ENCODE measurements around the gene MED27. TPM values are rescaled to one million over a fixed set of nuclear protein-coding genes. Genes with fewer than 3 reads are reported as not detected.

The MED27 gene
- total and polyA plus RNA-seq, 7 donors, result 10.7 to 24.4 (median 14.2) TPM

DNA sequence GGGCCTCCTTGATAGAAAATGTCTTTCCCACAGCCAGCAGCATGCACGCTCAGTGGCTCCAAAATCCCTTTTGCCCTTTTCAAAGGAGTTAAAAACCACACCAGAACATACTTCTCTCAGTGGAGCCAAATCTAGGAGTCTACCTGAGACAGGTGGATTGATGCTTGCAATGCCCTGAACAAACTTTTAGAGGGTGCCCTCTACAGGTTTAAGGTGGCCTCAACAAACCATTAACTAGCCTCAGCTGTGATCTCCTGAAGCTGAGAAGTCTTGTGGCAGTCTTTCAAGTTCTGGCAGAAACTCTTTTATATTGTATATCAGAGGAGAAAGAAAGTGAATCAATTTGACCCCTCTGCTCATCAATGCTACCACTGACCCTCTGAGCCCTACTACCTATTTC lies 125.4 kb downstream of the MED27 start:
- TF ChIP-seq, protein P1, sequence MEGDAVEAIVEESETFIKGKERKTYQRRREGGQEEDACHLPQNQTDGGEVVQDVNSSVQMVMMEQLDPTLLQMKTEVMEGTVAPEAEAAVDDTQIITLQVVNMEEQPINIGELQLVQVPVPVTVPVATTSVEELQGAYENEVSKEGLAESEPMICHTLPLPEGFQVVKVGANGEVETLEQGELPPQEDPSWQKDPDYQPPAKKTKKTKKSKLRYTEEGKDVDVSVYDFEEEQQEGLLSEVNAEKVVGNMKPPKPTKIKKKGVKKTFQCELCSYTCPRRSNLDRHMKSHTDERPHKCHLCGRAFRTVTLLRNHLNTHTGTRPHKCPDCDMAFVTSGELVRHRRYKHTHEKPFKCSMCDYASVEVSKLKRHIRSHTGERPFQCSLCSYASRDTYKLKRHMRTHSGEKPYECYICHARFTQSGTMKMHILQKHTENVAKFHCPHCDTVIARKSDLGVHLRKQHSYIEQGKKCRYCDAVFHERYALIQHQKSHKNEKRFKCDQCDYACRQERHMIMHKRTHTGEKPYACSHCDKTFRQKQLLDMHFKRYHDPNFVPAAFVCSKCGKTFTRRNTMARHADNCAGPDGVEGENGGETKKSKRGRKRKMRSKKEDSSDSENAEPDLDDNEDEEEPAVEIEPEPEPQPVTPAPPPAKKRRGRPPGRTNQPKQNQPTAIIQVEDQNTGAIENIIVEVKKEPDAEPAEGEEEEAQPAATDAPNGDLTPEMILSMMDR (IDR thresholded peaks at IDR 0.05), result no peak
- H3K4me1 ChIP-seq, result peaks cover 12% of the 10 kb centered on the region
- no peak overlapping the region for H3K4me3 ChIP-seq
- no peaks in the 10 kb centered on the region for H3K36me3 ChIP-seq (ENCODE audit: insufficient read depth in 1 of 2, low read depth in 1 of 2)
- H3K27me3 ChIP-seq (ENCODE audit: insufficient read depth in 3 of 3, low read length in 2 of 3), result no peaks in the 10 kb centered on the region
- WGBS, 3 donors, result 98 to 100% (median 100%) methylated on average over 1 of the region's 1 CpG
- no peak for DNase-seq
- H3K9me3 ChIP-seq, result no peaks in the 10 kb centered on the region
- intact Hi-C loops (cut with DNase I), result no loop called here
- H3K27ac ChIP-seq, result no peak overlapping the region
- no peak for ATAC-seq

DNA sequence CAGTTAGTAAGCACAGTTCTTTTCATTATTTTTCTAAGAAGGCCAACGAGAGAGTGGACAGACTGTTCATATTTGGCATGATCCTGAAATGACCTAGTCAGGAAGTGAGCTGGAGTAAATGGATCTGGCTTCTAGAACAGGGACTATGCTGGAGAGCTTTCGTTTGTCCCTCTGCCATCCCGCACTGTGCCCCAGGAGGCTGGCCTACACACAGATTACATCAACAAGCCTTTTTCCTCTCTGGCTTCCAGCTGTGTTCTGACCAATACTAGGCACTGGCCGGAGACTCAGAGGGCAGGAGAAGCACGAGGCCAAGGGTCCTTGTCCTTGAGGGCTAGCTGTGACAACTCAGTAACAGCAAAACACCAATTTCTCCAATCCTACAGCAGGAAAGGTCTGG lies 127.8 kb downstream of the MED27 start:
- Histone ChIP-seq H3K36me3 (ENCODE audit: insufficient read depth in 1 of 2, low read depth in 1 of 2) (no peaks in the 10 kb centered on the region), H3K4me1 (peaks cover 9% of the 10 kb centered on the region), H3K27ac (peak overlapping the region; percentile 36), H3K4me3 (no peak overlapping the region), H3K9me3 (no peaks in the 10 kb centered on the region), H3K27me3 (ENCODE audit: insufficient read depth in 3 of 3, low read length in 2 of 3) (no peaks in the 10 kb centered on the region)
- DNase-seq, result peak; percentile 62 to 75
- TF ChIP-seq, protein P1 (IDR thresholded peaks at IDR 0.05), result no peak
- peak; percentile 81 to 89 (median 86) for ATAC-seq
- intact Hi-C loops (cut with DNase I), result no loop called here
- 12 to 25% (median 22%) methylated on average over 5 of the region's 5 CpGs for WGBS, 3 donors

DNA sequence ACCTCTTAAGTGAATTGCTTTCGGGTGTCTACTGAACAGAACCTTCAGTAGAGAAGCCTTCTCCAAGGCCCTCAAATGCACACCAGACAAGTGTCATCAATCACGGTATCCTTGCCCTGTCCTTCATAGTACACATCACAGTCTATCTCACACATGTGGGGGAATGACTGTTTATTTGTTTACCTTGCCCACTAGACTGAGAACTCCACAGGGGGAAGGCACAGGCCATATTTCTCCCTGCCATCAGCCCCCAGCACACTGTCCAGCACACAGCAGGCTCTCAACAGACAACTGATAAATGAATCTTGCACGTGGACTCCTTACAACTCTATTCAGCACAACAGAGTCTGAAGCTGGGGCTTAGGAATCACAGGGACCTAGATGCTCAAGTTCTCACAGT lies 128.5 kb downstream of the MED27 start:
- WGBS, 3 donors, result 79 to 89% (median 86%) methylated on average over 3 of the region's 3 CpGs
- Histone ChIP-seq H3K36me3 (ENCODE audit: insufficient read depth in 1 of 2, low read depth in 1 of 2) (no peaks in the 10 kb centered on the region), H3K4me1 (peaks cover 9% of the 10 kb centered on the region), H3K9me3 (no peaks in the 10 kb centered on the region), H3K4me3 (no peak overlapping the region), H3K27ac (no peak overlapping the region), H3K27me3 (ENCODE audit: insufficient read depth in 3 of 3, low read length in 2 of 3) (no peaks in the 10 kb centered on the region)
- intact Hi-C loops (cut with DNase I), result no loop called here
- DNase-seq (no peak), ATAC-seq (peak in 2 of 4 donors; percentile 14 to 21)
- TF ChIP-seq, protein P1 (IDR thresholded peaks at IDR 0.05), result no peak

DNA sequence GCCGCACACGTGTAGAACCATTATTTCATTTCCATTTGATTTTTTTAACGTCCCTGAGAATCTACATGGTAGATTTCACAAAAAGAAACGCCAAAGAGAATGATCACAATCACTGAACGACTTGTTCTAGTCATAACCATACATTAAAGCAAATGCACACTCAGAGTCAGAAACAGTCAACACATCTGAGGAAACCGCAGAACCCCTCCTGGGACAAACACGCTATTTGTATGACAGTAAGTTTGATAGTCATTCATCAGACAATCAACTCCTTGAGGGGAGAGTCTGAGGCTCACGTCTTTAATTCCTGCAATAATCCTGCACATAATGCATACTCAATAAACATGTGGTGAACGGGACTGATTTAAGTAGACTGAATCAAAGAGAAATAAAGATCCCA lies 129.2 kb downstream of the MED27 start:
- TF ChIP-seq, protein P1 (IDR thresholded peaks at IDR 0.05), result no peak
- DNase-seq, result no peak
- no peak for ATAC-seq
- Histone ChIP-seq H3K4me3 (no peak overlapping the region), H3K27me3 (ENCODE audit: insufficient read depth in 3 of 3, low read length in 2 of 3) (no peaks in the 10 kb centered on the region), H3K36me3 (ENCODE audit: insufficient read depth in 1 of 2, low read depth in 1 of 2) (no peaks in the 10 kb centered on the region), H3K4me1 (peaks cover 9% of the 10 kb centered on the region), H3K9me3 (no peaks in the 10 kb centered on the region), H3K27ac (no peak overlapping the region)
- intact Hi-C loops (cut with DNase I), result no loop called here
- 86 to 92% (median 92%) methylated on average over 9 of the region's 9 CpGs for WGBS, 3 donors

DNA sequence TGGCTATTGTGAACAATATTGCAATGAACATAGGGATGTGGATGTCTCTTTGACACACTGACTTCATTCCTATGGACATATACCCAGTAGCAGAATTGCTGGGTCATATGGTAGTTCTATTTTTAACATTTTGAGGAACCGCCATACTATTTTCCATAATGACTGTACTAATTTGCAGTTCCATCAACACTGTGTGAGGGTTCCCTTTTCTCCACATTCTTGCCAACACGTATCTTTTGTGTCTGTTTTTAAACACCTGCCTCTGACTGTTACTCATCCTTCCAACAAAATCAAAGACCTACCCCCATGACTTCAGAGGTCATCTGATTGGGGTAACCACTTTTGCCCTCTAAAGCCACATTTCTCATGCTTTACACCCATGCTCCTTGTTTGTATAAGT lies 133.5 kb downstream of the MED27 start:
- no peaks in the 10 kb centered on the region for H3K9me3 ChIP-seq
- no peaks in the 10 kb centered on the region for H3K36me3 ChIP-seq (ENCODE audit: insufficient read depth in 1 of 2, low read depth in 1 of 2)
- 74 to 91% (median 82%) methylated on average over 2 of the region's 2 CpGs for WGBS, 3 donors
- H3K27me3 ChIP-seq (ENCODE audit: insufficient read depth in 3 of 3, low read length in 2 of 3), result no peaks in the 10 kb centered on the region
- no peaks in the 10 kb centered on the region for H3K4me1 ChIP-seq
- H3K4me3 ChIP-seq, result no peak overlapping the region
- ATAC-seq (no peak), DNase-seq (no peak)
- H3K27ac ChIP-seq, result no peak overlapping the region
- intact Hi-C loops (cut with DNase I), result no loop called here
- TF ChIP-seq, protein P1 (IDR thresholded peaks at IDR 0.05), result no peak

Measured in psoas muscle (tissue), 8 donors.